22Rv1 (cell line): ENCODE data around the gene PRKCE.

Source experiments
- CTCF ChIP-seq: fragments of 450-650 bp; IDR thresholded peaks from 2 replicates; pipeline ENCODE4 v1.5.1; 2017; ENCODE audit warnings: mild to moderate bottlenecking
- ZFX ChIP-seq: fragments of 450-650 bp; IDR thresholded peaks from 2 replicates; pipeline ENCODE4 v1.6.1; 2017; ENCODE audit warnings: antibody characterized with exemption, borderline replicate concordance

- TF ChIP-seq CTCF, result no peak
- no peak for TF ChIP-seq ZFX
Observed at GRCh38 chr2:45648636-45649035, 2.8 kb upstream of the PRKCE start.
